GM23338 (cell line): ENCODE results near the gene C2orf68. TPM values are rescaled to one million over a fixed set of nuclear protein-coding genes. Genes with fewer than 3 reads are reported as not detected.
A peak's percentile ranks its signal among the peaks of the same experiment; 100 is the strongest.

ENCODE experiments used
- ATAC-seq: fragments of 200-7000 bp; cut with Tn5 transposase; 3 replicates; pipeline ENCODE4 v1.9.1; 2020
- DNase-seq: peaks from one replicate; pipeline ENCODE4 v3.0.0-alpha.2; 2015; ENCODE audit warnings: low spot score
- H2AFZ ChIP-seq: fragments of 200-600 bp; sonication (generic); 2 replicates; pipeline ENCODE4 v1.8.0; 2016; ENCODE audit warnings: antibody characterized with exemption, mild to moderate bottlenecking, moderate library complexity
- H3F3A ChIP-seq: fragments of 200-600 bp; sonication (generic); replicated peaks from 2 replicates; pipeline ENCODE4 v1.8.0; 2017; ENCODE audit warnings: antibody characterized with exemption, mixed run types, low read depth
- H3K27ac ChIP-seq: fragments of 200-600 bp; sonication (generic); 2 replicates; pipeline ENCODE4 v1.6.1; 2016; ENCODE audit warnings: low read depth
- H3K27me3 ChIP-seq: fragments of 200-600 bp; sonication (generic); 2 replicates; pipeline ENCODE4 v1.8.0; 2016; ENCODE audit warnings: mild to moderate bottlenecking, mixed run types, moderate library complexity; ENCODE audit not compliant: insufficient read depth
- H3K36me3 ChIP-seq: fragments of 200-600 bp; sonication (generic); 2 replicates; pipeline ENCODE4 v1.8.0; 2016; ENCODE audit warnings: mild to moderate bottlenecking; ENCODE audit not compliant: insufficient read depth
- H3K4me1 ChIP-seq: fragments of 200-600 bp; sonication (generic); 2 replicates; pipeline ENCODE4 v1.8.0; 2016; ENCODE audit warnings: mild to moderate bottlenecking, moderate library complexity; ENCODE audit not compliant: insufficient read depth
- H3K4me2 ChIP-seq: fragments of 200-600 bp; sonication (generic); 2 replicates; pipeline ENCODE4 v1.7.1; 2017; ENCODE audit warnings: mixed run types
- H3K4me3 ChIP-seq: fragments of 200-600 bp; sonication (generic); 2 replicates; pipeline ENCODE4 v1.6.1; 2016; ENCODE audit warnings: mixed run types
- H3K79me2 ChIP-seq: fragments of 200-600 bp; sonication (generic); replicated peaks from 2 replicates; pipeline ENCODE4 v1.8.0; 2017; ENCODE audit warnings: mild to moderate bottlenecking; ENCODE audit not compliant: insufficient read depth
- H3K9me2 ChIP-seq: fragments of 200-600 bp; sonication (generic); 2 replicates; pipeline ENCODE4 v1.8.0; 2017; ENCODE audit not compliant: insufficient read depth
- H4K20me1 ChIP-seq: fragments of 200-600 bp; sonication (generic); replicated peaks from 2 replicates; pipeline ENCODE4 v1.8.0; 2017; ENCODE audit warnings: mild to moderate bottlenecking; ENCODE audit not compliant: insufficient read depth
- H3K27ac Mint-ChIP-seq: 2 replicates; pipeline ENCODE4 v1.8.0; 2020; ENCODE audit warnings: inconsistent platforms, mild to moderate bottlenecking, moderate library complexity, mixed read lengths
- H3K27me3 Mint-ChIP-seq: 3 replicates; pipeline ENCODE4 v1.8.0; 2022; ENCODE audit warnings: low read depth, mild to moderate bottlenecking, moderate library complexity, mixed read lengths, inconsistent platforms; ENCODE audit not compliant: insufficient read depth, poor library complexity
- H3K36me3 Mint-ChIP-seq: 3 replicates; pipeline ENCODE4 v1.8.0; 2021; ENCODE audit warnings: low read depth, mild to moderate bottlenecking, inconsistent platforms, moderate library complexity, mixed read lengths
- H3K4me1 Mint-ChIP-seq: 3 replicates; pipeline ENCODE4 v1.8.0; 2020; ENCODE audit warnings: mild to moderate bottlenecking, inconsistent platforms, mixed read lengths
- H3K4me3 Mint-ChIP-seq: 3 replicates; pipeline ENCODE4 v1.8.0; 2021; ENCODE audit warnings: moderate library complexity, mild to moderate bottlenecking, inconsistent platforms, mixed read lengths
- H3K9me3 Mint-ChIP-seq: 3 replicates; pipeline ENCODE4 v1.8.0; 2020; ENCODE audit warnings: moderate library complexity, mild to moderate bottlenecking, inconsistent platforms, mixed read lengths
- CREB1 ChIP-seq: fragments of 250-450 bp; sonication (Bioruptor Pico); IDR thresholded peaks from 2 replicates; pipeline ENCODE4 v1.5.0; 2020; ENCODE audit warnings: low read depth, mild to moderate bottlenecking, moderate library complexity
- EZH2 ChIP-seq: fragments of 200-600 bp; sonication (generic); IDR thresholded peaks from one replicate; pipeline ENCODE4 v1.8.0; 2017; ENCODE audit warnings: antibody characterized with exemption, mild to moderate bottlenecking, low read depth; ENCODE audit not compliant: unreplicated experiment
- EZH2phosphoT487 ChIP-seq: fragments of 200-600 bp; sonication (generic); IDR thresholded peaks from one replicate; pipeline ENCODE4 v1.8.1; 2018; ENCODE audit warnings: antibody characterized with exemption; ENCODE audit not compliant: unreplicated experiment
- JUNB ChIP-seq: IDR thresholded peaks from one replicate; pipeline ENCODE4 v1.6.1; 2016; ENCODE audit warnings: antibody characterized with exemption; ENCODE audit not compliant: unreplicated experiment
- NANOG ChIP-seq: IDR thresholded peaks from 2 replicates; pipeline ENCODE4 v1.6.1; 2016; ENCODE audit warnings: antibody characterized with exemption, borderline replicate concordance
- POLR2AphosphoS5 ChIP-seq: IDR thresholded peaks from 2 replicates; pipeline ENCODE4 v1.6.1; 2016; ENCODE audit warnings: antibody characterized with exemption, low read depth
- ZNF331 ChIP-seq: fragments of 250-450 bp; sonication (Bioruptor Pico); IDR thresholded peaks from 2 replicates; pipeline ENCODE4 v1.5.0; 2020; ENCODE audit warnings: low read depth, mild to moderate bottlenecking, moderate library complexity
- polyA plus RNA-seq: library from polyadenylated mRNA; unstranded; fragments of >200 nt; fragmentation: Nextera tagmentation; extraction: Ambion mirVana; gene quantifications from 2 replicates; pipeline ENCODE4 v1.2.1, GENCODE V29; 2016
- total RNA-seq: library from RNA; depleted of rRNA; stranded (reverse); fragments of >200 nt; shearing (Covaris generic); gene quantifications from 2 replicates; pipeline ENCODE4 v1.2.3, GENCODE V29; 2014
- TF ChIP-seq, protein P1 (sequence below), 2 experiments: fragments of 200-600 bp in 1 of 2; sonication (generic) in 1 of 2; conservative IDR thresholded peaks; 2 replicates each; pipeline versions ENCODE4 v1.5.1 to v1.6.1; 2016 to 2017; ENCODE audit warnings: antibody characterized with exemption in 2 of 2, low read depth in 2 of 2, mild to moderate bottlenecking in 2 of 2, moderate library complexity in 1 of 2
- TF ChIP-seq, protein P2 (sequence below): fragments of 250-450 bp; sonication (Bioruptor Pico); IDR thresholded peaks from 2 replicates; pipeline ENCODE4 v1.5.0; 2020; ENCODE audit warnings: mild to moderate bottlenecking, moderate library complexity
- TF ChIP-seq, protein P3 (sequence below): IDR thresholded peaks from 2 replicates; pipeline ENCODE4 v1.6.1; 2016; ENCODE audit warnings: antibody characterized with exemption
- TF ChIP-seq, protein P4 (sequence below): IDR thresholded peaks from one replicate; pipeline ENCODE4 v1.6.1; 2018; ENCODE audit warnings: antibody characterized with exemption; ENCODE audit not compliant: unreplicated experiment

The C2orf68 gene
- total and polyA plus RNA-seq, 2 experiments from 2014 or later = 26.8 to 76.4 TPM

DNA sequence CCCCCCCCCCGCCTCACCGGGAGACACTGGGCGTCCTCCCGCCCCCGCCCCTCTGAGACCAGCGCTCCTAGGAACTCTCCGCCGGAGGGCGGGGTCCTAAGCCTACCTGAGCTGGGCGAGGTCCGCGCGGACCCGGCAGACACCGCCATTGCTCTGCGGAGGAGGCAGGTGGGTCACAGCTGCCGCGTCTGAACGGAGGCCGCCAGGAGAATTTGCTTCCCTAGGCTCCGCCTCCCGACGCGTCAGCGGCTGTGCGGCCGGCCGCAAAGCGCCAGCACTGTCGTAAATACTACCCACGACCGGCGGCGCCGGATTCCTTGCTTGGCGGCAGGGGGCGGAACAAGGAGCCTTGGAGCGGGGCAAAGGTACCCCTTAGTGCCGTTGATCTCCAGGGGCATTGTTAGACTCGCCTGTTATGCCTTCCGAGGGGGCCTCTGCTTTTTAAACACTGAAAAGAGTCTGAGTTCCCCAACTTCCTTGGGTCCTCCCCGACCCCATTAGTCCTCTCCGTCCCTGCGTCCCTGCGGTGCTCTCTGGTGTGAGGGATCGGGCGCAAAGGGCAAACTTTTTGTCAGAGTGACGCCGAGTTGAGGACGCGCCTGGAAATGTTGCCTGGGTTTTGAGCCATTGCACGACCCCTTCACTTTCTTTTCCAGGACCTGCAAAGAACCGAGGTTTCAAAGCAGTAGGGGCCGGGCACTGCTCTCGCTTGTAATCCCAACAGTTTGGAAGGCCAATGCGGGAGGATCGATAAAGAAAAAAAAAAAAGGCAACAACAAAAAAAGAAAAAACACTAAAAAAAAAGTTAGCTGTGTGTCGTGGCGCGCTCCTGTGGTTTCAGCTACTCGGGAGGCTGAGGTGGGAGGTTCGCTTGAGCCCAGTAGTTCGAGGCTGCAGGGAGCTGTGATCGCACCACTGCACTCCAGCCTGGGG is 50.3 kb downstream of the C2orf68 start, which contains the start of gene GGCX:
GGCX (minus strand) TSS at position 214 of the 933 bp plus-strand sequence; CDS start at position 149, 65 bp downstream.
- peak within 1 kb of the TSS; percentile 92 for H3K27ac ChIP-seq
- peaks cover 31% of the 10 kb centered on the region for H3K79me2 ChIP-seq
- H3K27me3 ChIP-seq = no peaks in the 10 kb centered on the region
- peaks cover 12% of the 10 kb centered on the region; the same call in 2 of the 3 replicates for H3K36me3 Mint-ChIP-seq
- TF ChIP-seq, protein P1, sequence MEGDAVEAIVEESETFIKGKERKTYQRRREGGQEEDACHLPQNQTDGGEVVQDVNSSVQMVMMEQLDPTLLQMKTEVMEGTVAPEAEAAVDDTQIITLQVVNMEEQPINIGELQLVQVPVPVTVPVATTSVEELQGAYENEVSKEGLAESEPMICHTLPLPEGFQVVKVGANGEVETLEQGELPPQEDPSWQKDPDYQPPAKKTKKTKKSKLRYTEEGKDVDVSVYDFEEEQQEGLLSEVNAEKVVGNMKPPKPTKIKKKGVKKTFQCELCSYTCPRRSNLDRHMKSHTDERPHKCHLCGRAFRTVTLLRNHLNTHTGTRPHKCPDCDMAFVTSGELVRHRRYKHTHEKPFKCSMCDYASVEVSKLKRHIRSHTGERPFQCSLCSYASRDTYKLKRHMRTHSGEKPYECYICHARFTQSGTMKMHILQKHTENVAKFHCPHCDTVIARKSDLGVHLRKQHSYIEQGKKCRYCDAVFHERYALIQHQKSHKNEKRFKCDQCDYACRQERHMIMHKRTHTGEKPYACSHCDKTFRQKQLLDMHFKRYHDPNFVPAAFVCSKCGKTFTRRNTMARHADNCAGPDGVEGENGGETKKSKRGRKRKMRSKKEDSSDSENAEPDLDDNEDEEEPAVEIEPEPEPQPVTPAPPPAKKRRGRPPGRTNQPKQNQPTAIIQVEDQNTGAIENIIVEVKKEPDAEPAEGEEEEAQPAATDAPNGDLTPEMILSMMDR (conservative IDR thresholded peaks at IDR 0.05; ENCODE audit: low read depth in 2 of 2) = 0 out of 4 replicates have a peak, but pooled peaks of 1 of the 2 experiments have one; percentile 1
- TF ChIP-seq, protein P2, sequence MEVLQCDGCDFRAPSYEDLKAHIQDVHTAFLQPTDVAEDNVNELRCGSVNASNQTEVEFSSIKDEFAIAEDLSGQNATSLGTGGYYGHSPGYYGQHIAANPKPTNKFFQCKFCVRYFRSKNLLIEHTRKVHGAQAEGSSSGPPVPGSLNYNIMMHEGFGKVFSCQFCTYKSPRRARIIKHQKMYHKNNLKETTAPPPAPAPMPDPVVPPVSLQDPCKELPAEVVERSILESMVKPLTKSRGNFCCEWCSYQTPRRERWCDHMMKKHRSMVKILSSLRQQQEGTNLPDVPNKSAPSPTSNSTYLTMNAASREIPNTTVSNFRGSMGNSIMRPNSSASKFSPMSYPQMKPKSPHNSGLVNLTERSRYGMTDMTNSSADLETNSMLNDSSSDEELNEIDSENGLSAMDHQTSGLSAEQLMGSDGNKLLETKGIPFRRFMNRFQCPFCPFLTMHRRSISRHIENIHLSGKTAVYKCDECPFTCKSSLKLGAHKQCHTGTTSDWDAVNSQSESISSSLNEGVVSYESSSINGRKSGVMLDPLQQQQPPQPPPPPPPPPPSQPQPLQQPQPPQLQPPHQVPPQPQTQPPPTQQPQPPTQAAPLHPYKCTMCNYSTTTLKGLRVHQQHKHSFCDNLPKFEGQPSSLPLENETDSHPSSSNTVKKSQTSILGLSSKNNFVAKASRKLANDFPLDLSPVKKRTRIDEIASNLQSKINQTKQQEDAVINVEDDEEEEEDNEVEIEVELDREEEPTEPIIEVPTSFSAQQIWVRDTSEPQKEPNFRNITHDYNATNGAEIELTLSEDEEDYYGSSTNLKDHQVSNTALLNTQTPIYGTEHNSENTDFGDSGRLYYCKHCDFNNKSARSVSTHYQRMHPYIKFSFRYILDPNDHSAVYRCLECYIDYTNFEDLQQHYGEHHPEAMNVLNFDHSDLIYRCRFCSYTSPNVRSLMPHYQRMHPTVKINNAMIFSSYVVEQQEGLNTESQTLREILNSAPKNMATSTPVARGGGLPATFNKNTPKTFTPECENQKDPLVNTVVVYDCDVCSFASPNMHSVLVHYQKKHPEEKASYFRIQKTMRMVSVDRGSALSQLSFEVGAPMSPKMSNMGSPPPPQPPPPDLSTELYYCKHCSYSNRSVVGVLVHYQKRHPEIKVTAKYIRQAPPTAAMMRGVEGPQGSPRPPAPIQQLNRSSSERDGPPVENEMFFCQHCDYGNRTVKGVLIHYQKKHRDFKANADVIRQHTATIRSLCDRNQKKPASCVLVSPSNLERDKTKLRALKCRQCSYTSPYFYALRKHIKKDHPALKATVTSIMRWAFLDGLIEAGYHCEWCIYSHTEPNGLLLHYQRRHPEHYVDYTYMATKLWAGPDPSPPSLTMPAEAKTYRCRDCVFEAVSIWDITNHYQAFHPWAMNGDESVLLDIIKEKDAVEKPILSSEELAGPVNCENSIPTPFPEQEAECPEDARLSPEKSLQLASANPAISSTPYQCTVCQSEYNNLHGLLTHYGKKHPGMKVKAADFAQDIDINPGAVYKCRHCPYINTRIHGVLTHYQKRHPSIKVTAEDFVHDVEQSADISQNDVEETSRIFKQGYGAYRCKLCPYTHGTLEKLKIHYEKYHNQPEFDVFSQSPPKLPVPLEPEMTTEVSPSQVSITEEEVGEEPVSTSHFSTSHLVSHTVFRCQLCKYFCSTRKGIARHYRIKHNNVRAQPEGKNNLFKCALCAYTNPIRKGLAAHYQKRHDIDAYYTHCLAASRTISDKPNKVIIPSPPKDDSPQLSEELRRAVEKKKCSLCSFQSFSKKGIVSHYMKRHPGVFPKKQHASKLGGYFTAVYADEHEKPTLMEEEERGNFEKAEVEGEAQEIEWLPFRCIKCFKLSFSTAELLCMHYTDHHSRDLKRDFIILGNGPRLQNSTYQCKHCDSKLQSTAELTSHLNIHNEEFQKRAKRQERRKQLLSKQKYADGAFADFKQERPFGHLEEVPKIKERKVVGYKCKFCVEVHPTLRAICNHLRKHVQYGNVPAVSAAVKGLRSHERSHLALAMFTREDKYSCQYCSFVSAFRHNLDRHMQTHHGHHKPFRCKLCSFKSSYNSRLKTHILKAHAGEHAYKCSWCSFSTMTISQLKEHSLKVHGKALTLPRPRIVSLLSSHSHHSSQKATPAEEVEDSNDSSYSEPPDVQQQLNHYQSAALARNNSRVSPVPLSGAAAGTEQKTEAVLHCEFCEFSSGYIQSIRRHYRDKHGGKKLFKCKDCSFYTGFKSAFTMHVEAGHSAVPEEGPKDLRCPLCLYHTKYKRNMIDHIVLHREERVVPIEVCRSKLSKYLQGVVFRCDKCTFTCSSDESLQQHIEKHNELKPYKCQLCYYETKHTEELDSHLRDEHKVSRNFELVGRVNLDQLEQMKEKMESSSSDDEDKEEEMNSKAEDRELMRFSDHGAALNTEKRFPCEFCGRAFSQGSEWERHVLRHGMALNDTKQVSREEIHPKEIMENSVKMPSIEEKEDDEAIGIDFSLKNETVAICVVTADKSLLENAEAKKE (CRISPR knock-in tag) = no peak
- TF ChIP-seq, protein P3, sequence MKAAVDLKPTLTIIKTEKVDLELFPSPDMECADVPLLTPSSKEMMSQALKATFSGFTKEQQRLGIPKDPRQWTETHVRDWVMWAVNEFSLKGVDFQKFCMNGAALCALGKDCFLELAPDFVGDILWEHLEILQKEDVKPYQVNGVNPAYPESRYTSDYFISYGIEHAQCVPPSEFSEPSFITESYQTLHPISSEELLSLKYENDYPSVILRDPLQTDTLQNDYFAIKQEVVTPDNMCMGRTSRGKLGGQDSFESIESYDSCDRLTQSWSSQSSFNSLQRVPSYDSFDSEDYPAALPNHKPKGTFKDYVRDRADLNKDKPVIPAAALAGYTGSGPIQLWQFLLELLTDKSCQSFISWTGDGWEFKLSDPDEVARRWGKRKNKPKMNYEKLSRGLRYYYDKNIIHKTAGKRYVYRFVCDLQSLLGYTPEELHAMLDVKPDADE = peak; percentile 88
- no peak for TF ChIP-seq ZNF331 (CRISPR knock-in tag)
- no peak for TF ChIP-seq EZH2phosphoT487
- TF ChIP-seq, protein P4, sequence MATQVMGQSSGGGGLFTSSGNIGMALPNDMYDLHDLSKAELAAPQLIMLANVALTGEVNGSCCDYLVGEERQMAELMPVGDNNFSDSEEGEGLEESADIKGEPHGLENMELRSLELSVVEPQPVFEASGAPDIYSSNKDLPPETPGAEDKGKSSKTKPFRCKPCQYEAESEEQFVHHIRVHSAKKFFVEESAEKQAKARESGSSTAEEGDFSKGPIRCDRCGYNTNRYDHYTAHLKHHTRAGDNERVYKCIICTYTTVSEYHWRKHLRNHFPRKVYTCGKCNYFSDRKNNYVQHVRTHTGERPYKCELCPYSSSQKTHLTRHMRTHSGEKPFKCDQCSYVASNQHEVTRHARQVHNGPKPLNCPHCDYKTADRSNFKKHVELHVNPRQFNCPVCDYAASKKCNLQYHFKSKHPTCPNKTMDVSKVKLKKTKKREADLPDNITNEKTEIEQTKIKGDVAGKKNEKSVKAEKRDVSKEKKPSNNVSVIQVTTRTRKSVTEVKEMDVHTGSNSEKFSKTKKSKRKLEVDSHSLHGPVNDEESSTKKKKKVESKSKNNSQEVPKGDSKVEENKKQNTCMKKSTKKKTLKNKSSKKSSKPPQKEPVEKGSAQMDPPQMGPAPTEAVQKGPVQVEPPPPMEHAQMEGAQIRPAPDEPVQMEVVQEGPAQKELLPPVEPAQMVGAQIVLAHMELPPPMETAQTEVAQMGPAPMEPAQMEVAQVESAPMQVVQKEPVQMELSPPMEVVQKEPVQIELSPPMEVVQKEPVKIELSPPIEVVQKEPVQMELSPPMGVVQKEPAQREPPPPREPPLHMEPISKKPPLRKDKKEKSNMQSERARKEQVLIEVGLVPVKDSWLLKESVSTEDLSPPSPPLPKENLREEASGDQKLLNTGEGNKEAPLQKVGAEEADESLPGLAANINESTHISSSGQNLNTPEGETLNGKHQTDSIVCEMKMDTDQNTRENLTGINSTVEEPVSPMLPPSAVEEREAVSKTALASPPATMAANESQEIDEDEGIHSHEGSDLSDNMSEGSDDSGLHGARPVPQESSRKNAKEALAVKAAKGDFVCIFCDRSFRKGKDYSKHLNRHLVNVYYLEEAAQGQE = no peak
- TF ChIP-seq NANOG = no peak
- TF ChIP-seq EZH2 = no peak
- TF ChIP-seq POLR2AphosphoS5 = peak; percentile 99
- TF ChIP-seq CREB1 = peak; percentile 88
- TF ChIP-seq JUNB = peak; percentile 59
- peaks cover 8% of the 10 kb centered on the region; the same call in 1 of the 2 replicates for H3K4me1 ChIP-seq
- H4K20me1 ChIP-seq = peaks cover 6% of the 10 kb centered on the region; the same call in 1 of the 2 replicates
- H3K27ac Mint-ChIP-seq = peak within 1 kb of the TSS; percentile 99
- H3K4me1 Mint-ChIP-seq = peaks cover 7% of the 10 kb centered on the region; the same call in 2 of the 3 replicates
- peak; percentile 97 for ATAC-seq
- H3K27me3 Mint-ChIP-seq = peaks cover 3% of the 10 kb centered on the region
- H3K4me3 Mint-ChIP-seq = peak within 1 kb of the TSS; percentile 96
- peak within 1 kb of the TSS; percentile 93 for H3K4me2 ChIP-seq
- no peaks in the 10 kb centered on the region; the same call in 2 of the 3 replicates for H3K9me3 Mint-ChIP-seq
- peak within 1 kb of the TSS; percentile 82 for H2AFZ ChIP-seq
- no peaks in the 10 kb centered on the region; the same call in none of the 2 replicates for H3F3A ChIP-seq
- H3K4me3 ChIP-seq = peak within 1 kb of the TSS; percentile 83
- DNase-seq = peak; percentile 99
- H3K9me2 ChIP-seq = no peaks in the 10 kb centered on the region
- H3K36me3 ChIP-seq = peaks cover 9% of the 10 kb centered on the region
